KG1 (cell line): ENCODE data around the gene DNAJB9.

Experiments used
- DNase-seq: peaks from one replicate; lab custom pipeline; 2025; lab: John Stamatoyannopoulos, UW

The DNAJB9 gene

DNA sequence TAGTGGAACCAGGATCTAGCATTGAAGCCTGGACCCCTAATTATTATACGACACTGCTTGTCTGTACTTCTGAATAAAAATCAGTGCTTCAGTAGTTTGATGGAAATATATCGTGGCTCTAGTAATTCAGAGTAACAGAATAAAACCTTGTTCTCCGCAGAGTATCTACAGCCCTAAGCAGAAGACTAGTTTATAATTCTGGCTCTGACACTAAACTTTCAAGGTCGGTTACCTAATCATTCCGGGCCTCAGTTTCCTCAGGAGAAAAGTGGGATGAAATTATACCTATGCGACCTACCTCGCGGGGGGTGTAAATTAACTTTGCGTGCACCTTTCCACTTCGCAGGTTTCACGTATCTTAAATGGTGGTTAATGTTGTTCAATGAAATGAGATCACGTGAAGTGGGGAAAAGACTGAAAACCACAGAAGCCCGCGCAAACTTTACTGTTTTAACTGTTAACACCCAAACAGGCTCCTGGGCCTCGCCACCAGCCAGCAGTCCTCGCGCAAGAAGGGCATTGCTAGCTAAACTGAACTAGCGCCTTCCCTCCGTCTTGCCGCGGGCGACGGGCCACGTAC is 783 bp upstream of the DNAJB9 start:
- no peak for DNase-seq

DNA sequence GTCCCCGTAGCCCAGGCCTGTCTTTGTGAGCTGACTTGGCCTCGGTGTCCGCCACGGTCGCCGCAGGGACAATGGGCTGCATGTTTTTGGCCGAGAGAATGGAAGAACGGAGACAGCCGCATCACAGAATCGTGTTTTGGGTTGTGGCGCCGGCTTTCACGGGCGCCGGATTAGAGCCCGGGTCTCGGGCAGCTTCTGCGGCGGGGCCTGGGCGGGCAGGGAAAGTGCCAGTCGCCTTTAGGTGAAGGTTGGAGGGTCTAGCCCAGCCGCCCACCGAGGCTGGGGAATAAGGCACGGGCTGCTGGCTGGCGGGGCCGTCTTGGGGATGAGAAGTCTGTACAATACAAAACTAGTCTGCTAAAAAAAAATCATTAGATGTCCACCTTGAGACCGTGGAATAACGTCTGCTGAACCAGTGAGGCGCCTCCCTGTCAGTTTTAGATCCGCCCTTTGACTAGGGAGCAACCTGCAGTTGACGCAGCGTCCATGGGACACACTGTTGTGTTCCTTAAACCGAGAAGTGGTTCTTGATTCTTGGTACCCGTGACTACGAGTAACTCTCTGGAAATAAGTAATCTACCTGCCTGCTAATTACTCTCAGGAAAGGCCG is 577 bp downstream of the DNAJB9 start:
- no peak for DNase-seq

DNA sequence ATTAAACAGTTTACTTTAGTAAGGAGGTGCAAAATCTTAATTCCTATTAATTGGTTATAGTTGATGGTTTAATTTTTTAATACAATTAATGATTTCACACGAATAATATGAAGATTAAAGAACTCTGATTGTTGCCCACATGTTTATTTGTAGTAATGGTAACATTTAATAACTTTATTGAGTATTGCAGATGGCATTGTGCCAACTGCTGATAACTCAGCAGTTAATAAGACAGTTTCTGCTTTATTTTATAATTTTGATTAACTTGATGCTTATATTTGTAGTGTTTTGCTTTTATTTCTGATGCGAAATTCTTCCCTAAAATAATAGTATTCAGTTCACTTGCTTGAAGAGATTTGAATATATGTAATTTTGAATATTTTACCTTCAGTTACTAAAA is 2.8 kb downstream of the DNAJB9 start:
- no peak for DNase-seq

- DNase-seq = no peak
Measured at GRCh38 chr7:108575156-108575555, 5.5 kb downstream of the DNAJB9 start.

DNA sequence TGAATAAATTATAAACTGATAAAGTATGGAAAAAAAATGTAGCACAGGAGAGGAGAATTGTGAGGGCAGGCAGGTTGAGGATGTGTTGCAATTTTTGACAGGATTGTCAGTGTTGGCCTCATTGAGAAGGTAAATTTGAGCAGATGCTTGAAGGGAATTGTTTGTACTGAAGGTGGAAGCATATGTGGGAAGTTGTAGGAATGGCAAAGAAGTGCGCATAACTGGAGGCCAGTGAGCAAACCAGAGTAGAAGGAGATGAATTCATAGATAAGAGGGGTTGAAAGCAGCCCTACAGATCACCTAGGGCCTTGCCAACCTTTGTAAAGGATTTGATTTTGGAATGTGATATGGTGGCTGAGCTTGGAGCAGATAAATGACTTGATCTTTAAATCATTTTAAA is 6.4 kb downstream of the DNAJB9 start:
- DNase-seq = no peak

GRCh38 chr7:108578937-108579336 is 9.3 kb downstream of the DNAJB9 start:
- DNase-seq = no peak

GRCh38 chr7:108580298-108580697 is 10.6 kb downstream of the DNAJB9 start:
- DNase-seq = no peak

DNA sequence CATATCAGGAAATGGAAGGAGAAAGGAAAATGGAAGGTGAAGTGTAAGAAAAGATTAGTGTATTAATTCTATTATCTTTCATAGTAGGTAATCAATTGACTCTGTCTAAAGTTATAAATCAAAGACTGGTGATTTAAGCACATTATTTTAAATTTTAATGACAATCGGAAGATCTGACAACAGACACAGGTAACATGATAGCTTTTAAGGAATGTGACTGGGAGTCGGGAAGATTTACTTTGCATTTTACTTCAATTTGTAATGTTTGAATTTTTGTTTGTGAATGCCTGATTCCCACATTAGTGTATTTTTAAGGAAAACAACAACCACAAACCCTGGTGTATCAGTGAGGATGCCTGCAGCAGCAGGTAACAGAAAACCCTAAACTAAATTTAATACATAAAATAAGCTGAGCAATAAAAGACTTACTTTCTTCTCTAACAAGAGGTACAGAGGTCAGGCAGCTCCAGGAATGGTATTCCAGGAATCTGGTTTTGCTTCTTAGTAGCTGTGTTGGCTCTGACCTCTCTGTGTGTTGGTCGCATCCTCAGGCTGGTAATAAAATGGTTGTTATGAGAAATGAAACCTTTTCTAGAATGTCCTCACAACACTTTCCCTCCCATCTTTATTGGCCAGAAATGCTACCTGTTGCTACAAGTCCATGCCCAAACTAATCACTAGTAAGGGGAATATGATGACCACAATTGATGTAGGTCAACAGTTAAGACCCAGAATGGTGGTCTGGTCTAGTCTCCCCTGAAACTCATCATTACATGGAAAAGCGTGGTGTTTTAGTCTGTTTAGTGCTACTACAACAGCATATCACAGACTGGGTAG is 12.2 kb downstream of the DNAJB9 start:
- no peak for DNase-seq

DNA sequence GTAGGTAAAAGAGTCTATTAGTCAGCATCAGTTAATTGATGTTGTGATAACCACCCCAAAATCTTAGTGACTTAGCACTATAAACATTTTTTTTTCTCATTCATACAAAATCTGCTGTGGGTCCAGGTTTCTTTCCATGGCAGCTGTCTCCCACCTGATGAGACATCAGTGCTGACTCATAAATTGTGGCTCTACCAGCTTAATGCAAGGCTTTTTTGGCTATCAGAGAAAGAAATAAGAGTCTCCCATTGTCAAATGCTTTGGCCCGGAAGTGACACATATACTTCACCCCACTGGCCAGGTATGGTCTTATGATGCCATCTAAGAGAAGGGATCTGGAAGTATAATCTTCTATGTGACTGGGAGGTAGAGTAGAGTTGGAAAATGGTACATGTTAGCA is 14.5 kb downstream of the DNAJB9 start:
- no peak for DNase-seq

GRCh38 chr7:108585843-108586242 is 16.2 kb downstream of the DNAJB9 start:
- no peak for DNase-seq

- no peak for DNase-seq
Measured at GRCh38 chr7:108586274-108586710, 16.6 kb downstream of the DNAJB9 start.

DNA sequence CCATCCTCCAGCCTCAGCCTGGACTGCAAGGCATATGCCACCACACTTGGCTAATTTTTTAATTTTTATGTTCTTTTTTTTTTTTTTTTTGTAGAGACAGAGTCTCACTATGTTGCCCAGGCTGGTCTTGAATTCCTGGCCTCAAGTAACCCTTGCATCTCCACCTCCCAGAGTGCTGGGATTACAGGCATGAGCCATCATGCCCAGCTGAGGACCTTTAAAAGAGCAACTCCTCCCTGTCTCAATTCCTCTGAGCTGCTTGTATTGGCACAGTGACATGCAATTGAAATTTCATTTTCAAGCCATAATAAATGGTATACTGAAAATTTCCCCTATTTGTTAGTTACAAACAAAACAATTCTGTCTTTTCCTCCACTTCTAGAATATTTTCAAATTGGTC is 19.5 kb downstream of the DNAJB9 start:
- DNase-seq = no peak

DNA sequence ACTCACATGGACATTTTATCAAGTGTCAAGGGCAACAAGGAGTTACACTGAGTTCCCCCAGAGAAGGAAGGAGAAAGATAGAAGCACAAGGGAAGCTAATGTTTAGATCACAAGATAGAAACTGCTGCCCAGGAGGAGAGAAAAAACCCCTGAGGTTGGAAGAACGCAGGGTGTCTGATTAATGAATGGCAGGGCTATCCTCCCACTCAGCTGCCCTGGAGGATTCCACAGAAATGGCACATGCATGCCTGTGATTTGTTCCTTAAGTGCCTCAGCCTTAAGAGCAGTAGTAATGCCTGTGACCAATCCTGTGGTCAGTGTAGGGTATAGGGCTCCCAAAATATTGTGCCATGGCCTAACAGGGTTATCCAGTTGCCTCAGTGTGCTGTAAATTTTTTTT is 20.2 kb downstream of the DNAJB9 start:
- DNase-seq = no peak

GRCh38 chr7:108590606-108591005 is 20.9 kb downstream of the DNAJB9 start:
- no peak for DNase-seq

DNA sequence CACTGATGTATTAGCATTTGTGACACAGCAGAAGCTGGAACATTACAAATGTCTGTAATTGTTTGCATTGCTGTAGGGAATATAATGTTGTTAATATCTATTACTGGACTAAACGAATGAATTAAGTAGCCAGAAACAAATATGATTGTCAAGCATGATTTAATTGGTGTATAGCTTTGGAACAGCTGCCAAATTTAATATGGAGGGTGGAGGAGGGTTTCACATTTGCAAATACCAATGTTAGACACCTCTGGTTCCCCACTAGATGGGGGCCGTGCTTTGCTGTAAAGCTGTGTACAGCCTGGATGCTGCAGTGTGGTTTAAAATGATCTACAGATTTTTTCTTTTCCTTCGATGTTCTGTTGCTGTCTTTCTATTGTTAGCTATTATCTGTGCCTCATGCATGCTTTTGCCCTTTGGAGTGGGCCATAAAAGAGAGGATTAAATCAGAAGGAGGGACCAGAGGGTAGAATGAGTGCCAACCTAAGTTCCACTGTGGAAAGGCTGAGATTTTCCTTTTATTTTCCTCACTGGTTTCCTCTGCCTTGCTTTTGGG is 23.1 kb downstream of the DNAJB9 start:
- no peak for DNase-seq

DNA sequence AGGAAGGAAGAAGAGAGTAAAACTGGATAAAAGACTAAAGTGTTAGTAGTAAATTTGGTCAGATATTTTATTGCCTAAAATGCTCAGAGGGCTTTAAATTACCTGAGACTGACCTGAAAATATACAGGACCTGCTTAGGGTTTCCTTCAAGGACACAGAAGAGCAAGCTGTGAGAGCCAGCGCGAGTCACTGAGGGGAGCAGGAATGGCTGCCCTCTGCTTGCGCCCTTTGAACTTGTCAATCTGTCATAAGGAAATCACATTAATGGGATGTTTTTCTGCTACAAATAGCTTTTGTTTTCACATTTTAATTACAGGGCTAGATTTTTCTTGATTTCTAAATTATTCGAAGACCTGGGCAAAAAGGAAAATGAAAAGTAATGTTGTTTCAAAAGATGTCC is 26.9 kb downstream of the DNAJB9 start:
- no peak for DNase-seq

GRCh38 chr7:108598153-108598552 is 28.5 kb downstream of the DNAJB9 start:
- no peak for DNase-seq

- no peak for DNase-seq
Measured at GRCh38 chr7:108598914-108599580, 29.4 kb downstream of the DNAJB9 start.

DNA sequence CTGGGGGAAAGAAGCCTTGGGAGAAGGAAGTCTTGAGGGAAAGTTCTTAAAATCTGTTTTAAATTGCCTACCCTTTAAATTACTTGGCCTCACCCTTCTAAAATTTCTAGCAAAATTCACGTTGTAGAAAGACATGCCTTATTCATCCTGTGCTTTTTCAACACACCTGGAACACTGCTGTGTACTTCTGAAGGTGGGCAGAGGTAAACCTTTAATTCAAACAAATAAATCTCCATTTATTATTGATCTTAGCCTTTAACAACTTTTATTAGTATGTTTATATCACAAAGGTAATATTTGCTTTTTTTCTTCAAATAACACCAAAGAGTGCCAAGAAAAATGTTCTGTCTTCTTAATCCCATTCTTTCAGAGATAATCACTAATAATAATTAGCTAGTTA is 30.7 kb downstream of the DNAJB9 start:
- DNase-seq = no peak

- no peak for DNase-seq
Measured at GRCh38 chr7:108603656-108604306, 34.1 kb downstream of the DNAJB9 start.

DNA sequence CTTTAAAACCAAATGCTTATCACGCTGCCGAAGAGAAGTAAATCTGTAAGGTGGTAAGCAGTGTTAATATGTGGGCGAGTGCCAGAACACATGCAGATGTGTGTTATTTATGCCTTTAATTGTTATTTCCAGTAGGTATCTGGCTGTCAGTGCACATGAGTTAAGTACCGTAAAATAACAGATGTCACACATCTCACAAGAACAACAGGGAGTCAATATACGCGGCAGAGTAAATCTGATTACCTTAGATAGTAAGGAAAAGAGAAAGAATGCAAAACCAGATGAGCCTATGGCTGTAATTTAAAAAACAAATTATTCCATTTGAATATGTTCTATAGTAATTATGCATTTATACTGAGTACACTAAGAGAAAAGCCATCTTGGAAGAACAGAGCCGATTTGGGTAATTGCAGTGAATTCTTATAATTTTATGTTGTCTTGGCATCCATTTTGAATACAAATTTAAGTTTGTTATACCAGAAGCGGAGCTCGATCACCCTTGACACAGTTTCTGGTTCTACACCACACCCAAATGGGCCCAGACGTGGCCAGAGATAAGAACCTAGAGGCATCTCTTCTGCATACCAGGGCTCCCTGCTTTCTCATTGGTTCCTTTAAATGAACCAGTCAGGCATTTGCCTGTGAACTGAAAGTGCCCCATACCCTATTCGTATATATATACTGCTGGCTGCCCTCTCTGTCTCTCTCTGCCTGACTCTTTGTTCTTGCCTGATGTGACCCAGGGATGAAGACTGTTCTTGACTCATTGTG is 34.8 kb downstream of the DNAJB9 start:
- DNase-seq = no peak
